Inferior parietal cortex (tissue), 1 donor: ENCODE measurements around the gene FSIP2.

Experiments used
- DNase-seq: peaks from one replicate; pipeline ENCODE4 v3.0.0-alpha.2; 2016; ENCODE audit errors: extremely low spot score

Gene FSIP2, protein sequence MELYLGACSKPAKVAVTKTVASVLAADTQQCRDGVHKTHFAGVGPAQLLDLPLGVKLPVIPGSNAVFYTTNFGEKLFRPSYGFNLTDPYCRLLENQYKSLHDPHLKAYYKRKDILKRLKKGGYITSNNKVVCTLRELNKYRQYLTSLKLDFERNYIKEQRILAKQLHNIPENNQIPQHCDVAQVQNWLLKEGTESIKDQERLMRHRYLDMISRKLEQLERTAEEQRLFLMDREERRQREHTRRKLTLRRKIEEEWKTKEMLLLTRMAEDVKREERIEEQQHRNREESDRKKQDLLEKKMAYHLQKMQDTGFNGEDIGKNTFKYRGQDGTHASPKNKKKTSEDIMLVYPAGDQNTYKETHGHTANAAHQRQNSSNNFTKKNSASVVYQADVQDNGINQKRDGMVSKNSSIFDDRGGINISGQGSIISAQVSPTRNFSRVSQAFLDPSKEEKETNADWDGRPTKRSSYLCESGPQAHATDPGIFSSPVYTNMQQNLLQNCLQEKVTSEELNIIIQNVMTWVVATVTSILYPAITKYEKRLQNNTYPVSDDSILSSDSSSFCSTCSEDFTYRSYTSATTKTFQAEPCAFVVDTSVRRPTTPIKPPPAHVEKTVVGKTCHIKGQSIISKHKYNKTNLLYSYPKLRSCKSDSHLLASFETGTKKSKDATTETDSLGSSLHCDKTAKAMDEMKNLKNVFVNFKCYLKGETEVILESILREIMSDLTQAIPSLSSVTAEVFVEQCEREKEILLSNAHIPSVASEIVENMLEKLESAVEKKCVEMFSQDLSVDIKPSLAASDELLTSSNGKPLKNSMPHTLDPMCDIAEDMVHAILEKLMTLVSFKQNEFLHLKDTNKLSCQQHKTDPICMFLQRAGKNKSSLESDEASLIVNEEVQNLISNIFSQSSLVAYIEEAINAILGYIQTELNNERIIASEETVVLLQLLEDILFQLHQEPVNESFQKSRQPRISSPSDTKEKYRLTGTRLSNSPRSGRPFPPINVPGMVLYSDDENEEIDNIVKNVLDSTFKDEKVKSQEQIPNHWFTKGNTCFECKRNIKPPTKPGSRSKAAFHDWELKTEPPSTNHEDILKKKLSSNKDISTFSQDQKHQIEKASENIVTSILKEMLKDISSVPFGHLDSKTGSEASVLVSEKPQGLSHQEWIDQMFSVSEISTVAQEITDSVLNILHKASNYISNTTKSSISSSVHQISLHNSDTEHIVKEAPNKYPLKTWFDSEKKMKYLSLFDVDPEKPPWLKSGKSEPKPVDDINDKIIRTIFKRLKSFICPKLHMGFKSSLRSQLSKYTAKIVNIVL (N-terminal part only)

DNA sequence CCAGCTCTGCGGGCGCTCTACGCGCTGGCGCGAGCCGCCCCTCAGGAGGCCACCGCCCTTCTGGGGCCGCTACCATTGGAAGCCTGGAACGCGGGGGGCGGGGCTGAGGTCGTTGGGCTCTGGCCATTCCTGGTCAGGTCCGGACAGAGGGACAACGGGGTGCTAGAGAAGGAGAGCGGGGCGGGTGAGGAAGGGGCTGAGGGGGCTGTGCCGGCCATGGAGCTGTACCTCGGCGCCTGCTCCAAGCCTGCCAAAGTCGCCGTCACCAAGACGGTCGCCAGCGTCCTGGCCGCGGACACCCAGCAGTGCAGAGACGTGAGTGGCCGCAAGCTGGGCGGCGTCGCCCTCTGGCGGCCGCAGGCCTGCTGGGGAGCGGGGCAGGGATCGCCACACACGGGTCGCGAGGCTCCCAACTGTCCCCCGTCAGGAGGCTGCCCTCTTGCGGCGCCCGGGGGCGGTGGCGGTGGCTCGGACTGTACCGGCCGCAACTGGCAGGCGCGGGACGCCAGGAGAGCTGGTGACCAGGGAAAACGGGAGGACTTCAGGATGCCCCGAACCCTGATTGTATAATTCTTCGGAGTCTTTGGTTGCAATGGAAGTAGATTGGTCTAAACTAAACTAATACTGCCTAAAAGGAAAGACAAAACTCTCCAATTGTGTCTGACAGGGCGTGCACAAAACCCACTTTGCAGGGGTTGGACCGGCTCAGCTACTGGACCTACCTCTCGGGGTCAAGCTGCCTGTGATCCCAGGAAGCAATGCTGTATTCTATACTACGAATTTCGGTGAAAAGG, at the start of gene FSIP2:
Gene FSIP2 (plus strand): TSS at position 126 of the 794 bp plus-strand sequence. CDS start 91 bp downstream, at position 217.
- no peak for DNase-seq

DNA sequence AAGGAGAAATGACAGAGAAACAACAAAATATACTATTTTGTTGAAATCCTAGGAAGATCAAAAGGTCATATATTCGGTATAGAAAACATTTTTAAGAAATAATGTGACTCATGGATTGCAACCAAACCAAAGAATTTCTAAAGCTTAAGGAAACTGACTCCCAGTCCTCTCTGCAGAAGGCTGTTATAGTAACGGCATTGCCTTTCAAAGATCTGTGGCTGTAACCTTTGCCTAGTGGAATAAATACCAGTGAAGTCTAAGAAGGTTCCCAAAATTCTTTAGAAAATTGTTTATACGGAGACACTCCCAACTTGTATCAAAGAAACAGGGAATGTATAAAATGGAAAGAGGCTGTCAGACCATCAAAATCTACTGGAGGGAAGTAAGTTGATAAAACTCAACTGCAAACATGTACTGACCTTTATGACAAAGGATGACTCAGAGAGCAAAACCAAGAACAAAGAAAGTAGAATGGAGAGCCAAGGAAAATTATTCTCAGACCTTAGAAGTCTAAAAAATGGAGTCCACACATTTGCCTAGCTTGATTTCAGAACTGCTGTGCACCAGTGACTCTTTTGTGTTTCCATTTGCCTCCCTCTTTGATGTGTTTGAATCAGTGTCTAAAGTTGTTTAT, 48.6 kb upstream of the FSIP2 start:
- DNase-seq, result no peak

DNA sequence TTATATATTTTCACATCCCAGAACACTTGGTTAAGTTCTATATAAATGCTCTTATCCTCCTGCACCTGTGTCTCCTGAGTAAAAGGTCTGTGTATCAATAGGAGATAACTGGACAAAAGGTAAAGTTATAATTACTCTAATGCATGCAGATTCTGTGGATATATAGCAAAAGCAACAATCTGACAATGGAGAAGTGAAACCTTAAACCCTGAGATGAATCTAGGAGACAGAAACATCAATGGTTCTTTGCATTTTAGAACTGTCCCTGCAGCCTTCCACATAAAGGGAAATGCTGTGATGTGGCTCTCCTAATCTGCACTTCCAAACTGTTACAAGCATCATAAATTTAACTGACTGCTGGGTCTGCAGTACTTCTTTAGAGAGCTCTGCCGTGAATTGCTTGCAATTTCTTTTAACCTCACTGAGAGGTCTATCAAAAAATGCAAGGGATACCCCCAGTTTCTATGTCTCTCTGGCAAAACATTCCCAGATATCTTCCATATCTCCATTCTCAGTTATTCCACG, 42.8 kb upstream of the FSIP2 start:
- DNase-seq, result no peak

DNA sequence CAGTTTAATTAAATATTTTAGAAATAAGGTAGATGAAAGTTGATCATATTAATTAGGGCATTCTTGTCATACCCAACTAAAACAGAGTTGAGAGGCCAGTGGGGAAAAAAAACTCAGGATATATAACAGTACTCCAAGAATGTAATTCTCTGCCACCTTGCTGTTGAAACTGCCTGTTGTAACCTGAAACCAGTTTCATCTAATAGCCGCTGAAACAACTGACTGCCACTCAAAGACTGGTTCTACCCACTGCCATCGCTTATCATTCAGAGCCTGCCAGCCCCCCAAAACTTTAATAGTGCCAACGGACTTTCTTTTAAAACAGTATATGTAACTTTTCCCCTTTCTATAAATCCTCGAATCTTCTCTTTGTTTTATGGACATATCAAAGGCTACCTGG, 37.7 kb upstream of the FSIP2 start:
- DNase-seq, result no peak

DNA sequence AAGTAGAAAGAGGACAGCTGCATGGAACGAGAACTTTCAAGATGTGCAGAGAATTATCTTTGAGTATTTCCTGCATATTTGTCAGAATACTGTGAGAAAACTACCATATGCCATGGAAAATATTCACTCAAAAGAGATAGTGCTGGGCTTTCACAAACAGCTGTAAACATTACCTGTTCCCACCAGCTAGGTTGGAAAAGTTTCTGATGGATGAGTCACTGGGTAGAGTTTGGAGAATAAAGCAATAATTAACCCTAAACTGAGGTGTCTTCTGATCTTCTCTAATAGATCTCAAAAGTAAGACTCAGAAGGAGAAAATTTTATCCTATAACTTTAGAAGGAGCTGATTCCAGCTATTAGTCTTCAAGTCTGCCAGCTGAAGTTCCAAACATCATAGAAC, 3.9 kb upstream of the FSIP2 start:
- no peak for DNase-seq

DNA sequence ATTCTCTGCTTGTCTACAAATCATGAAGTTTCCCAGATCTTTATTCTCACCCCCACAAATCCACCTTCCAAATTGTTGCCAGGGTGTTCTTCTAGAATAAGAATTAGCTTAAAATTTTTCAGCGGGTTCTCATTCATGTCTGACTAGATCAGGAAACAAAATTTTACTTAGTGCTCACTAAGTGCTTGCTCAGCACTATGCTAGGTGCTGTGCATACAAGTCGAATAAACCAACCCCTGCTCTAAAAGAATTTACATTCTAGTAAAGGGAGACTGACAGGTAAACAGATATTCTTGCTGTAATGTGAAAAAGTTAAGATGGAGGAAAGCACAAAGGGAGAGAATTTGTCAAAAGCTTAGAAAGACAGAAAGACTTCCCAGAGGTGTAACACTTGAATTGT, 2.4 kb upstream of the FSIP2 start:
- DNase-seq, result no peak

DNA sequence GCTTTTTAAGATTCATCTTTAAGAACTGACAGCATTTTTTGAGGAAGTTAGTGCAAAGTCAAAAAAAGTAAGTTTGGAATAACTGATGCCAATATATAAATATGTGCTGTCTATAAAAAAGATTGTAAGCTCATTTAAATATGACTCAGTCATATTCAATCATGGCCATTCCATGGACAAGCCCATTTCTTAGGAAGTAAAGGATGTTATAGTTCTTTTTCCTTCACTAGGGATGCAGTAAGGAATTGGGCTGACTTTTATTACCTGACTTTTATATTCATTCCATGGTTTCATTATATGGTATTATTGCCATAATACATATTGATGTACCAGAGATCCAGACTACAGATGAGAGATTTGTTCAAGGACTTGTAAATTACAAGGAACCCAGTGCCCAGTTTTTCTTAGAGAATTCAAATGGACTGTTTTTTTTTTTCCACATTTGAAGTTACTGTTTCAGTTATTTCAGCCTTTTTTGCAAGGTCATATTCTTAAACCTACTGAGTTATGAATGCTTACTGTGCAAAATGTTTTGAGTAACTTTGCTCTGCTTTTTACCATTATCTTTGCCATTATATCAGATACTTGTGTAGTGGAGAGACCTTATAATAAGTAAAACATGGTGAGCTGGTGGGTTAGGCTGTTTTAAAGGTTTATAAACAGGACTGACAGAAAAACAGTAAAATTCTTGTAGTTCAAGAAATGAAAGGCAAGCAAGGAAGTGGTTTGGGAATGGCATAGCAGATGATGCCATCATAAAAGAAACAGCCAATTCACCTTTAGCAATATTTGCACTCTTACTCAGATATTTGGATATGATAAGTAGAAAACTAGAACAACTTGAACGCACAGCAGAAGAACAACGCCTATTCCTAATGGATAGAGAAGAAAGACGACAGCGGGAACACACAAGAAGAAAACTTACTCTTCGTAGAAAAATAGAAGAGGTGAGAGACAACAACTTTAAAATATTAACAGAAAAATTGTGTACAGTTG, 7.6 kb downstream of the FSIP2 start:
- no peak for DNase-seq

DNA sequence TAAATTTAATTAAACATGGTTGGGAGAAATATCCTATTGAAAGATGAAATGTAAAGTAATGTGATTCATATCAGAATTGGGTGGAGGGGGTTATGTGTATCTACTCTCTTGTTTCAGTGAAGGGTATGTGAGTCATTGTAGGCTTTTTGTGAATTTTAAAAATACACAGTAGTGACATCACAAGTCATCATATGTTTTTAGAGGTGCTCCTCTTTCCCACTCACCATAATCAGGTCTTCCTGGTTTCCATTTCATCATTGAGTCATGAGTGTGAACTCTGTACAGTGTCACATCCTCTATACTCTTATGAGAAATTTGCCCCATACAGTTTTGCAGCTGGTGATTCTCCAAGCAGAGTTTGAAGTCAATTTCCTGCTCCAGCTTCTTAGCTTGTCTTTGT, 18.8 kb downstream of the FSIP2 start:
- DNase-seq, result no peak

DNA sequence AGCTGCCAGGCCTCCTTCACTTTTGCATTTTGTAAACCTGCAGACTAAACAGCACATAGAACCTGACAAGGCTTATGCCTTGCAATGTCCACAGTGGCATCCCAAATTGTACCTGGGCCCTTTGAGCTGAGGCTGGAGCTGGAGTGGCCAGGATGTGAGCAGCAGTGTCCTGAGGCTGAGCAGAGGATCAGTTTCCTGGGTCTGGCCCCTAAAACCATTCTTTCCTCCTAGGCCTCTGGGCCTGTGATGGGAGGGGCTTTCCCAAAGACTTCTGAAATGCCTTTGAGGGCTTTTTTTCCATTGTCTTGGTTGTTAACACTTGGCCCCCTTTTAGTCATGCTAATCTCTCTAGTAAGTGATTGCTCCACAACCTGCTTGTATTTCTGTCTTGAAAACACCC, 32.8 kb downstream of the FSIP2 start:
- DNase-seq, result no peak

DNA sequence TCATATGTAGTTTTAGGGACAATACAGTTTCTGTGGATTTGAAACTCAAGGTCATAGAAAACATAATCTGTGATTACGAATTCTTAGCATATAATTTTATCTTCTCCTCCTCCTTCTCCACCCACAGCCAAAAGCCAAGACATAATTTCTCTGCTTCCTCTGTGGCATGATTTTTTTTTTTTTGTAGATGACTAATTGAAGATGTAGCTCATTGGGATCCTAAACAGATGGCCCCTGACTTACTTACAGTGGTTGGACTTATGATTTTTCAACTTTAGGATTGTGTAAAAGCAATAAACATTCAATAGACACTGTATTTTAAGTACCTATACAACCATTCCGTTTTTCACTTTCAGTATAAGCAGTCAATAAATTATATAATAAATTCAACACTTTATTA, 42.3 kb downstream of the FSIP2 start:
- no peak for DNase-seq

DNA sequence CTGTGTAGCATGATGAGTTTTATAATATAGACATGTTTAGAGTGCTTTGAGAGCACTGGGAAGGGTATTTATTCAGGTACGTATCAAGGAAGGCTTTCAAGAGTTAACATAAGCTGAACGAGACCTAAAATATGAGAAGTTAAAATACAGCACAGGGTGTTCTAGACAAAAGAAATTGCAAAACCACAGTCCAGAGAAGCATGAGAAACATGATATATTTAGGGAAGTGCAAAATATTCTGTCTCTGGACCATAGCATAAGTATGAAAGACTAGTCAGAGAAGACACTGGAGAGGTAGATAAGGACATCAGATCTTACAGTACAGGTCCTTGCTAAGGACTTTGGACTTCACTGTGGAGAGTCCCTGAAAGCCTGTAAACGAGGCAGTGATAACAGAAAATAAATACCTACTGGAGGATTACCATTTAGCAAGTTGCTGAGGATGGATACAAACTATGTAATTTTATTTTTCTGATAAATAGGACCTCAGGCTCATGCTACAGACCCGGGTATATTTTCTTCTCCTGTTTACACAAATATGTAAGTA, 43.7 kb downstream of the FSIP2 start:
- no peak for DNase-seq

DNA sequence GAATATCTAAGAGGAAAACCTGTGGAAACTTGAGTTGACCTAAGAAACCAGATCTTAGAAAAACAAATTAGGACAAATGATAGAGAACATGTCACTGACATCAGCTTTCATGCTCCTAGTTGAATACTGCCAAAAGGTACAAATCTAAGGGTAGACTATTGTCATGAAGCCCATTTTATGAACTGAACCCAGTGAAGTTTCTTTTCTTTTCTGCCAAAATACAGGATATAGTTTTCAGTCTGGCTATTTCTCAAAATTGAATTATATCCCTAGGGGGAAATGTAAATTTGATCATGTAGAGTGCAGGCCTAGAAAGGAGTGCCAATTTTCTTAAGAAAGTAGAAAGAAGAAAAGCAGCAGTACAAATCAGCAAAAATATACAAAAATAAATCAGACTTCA, 46.6 kb downstream of the FSIP2 start:
- no peak for DNase-seq

DNA sequence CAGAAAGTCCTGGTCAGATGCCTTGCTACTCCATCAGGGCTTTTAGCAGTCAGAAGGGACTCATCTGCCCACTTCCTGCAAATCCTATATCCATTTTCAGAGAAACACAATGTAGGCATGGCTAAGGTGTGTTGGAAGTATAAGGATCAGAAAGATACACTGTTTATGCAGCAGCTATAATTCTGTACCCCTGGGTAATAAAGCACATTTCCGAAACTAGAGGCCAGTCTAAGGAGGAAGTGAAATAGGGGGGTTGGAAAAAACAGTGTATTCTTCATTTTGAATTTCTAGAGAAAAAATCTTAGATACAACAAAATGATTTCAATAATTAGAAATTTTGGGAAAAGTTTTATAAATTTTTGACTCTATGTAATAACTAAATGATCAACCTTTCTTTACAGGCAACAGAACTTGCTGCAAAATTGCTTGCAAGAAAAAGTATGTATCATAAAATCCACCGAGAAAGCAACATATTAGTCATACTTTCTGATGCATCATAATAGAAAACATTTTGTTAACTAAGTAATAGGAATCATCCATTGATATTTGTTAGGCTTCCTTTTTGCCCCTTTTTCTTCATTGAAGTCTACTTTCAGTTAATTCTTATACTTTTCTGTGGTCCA, 47.4 kb downstream of the FSIP2 start:
- DNase-seq, result no peak

DNA sequence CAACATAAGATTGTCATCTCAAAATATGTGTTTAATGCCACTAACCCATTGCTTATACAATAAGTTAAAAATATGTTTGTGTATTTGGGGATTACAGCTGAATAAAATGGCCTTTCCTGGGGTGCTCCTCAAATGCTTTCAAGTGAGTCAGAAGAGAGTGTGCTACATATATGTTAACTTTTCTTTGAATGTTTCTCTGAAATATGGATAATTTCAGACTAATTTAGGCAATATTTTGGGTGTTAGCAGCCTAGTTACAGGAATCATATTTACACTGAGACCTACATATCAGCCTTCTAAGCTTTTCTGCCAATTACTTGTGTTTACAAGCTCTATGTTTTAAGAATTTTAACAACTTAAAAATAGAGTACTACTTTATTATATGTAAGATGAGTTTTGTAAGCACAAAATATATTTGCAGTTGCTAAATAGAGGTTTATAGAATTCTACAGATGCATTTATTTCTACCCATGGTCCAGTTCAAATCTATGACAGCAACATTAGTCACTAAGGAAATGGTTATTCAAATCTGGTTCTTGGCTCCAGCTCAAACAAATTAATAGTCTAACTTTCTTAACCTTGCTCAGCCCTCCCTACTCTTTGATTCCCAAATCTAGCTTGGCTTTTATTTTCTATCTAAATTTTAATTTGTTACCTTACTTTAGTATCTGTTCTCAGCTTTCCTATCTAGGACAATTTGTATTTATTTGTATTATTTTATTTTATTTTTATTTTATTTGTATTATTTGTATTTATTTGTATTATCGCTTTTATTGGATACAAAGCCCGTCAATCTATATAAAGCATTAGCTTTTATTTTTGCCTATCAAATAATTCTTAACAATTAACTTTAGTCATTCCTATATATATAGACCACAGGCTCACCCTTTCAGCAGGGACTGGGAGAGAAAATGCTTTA, 48.9 kb downstream of the FSIP2 start:
- DNase-seq, result no peak

DNA sequence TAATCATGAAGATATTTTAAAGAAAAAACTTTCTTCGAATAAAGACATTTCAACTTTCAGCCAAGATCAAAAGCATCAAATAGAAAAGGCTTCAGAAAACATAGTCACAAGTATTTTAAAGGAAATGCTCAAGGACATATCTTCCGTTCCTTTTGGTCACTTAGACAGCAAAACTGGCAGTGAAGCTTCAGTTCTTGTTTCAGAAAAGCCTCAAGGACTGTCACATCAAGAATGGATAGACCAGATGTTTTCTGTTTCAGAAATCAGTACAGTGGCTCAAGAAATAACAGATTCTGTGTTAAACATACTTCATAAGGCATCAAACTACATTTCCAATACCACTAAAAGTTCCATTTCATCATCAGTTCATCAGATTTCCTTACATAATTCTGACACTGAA, 51.8 kb downstream of the FSIP2 start:
- no peak for DNase-seq

DNA sequence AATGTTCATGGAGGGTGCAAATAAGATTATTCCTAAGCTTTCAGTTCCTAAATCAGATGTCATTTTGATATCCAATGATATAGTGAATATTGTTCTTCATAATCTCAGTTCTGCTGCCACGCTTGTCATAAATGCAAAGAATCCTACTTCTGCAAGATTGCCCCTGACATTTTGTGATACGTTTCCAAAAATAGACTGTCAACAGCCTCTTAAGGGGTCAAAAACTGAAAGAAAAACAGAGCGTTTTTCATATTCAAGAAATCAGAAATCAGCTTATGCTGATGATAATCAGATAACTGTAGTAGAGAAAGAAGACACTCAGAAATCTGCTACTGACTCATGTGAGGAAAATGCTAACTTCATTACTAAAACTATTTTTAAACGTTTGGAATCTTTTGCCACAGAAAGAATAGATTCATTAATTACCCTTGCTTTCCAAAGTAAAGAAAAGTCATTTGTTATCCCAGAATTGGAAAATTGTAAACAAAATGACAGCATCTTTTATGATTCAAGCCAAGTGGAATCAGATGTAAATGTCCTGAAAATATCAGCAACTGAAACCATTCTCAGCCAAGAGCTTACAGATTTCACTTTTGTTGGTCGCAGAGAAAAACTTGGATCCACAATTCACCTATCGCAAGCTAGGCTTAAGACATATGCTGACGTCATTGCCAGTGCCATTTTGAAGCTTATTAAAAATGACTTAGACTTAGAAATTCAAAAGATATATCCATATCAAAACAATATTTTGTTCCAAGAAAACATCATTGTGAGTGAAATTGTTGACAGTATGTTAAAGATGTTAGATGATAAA, 55.1 kb downstream of the FSIP2 start:
- DNase-seq, result no peak

DNA sequence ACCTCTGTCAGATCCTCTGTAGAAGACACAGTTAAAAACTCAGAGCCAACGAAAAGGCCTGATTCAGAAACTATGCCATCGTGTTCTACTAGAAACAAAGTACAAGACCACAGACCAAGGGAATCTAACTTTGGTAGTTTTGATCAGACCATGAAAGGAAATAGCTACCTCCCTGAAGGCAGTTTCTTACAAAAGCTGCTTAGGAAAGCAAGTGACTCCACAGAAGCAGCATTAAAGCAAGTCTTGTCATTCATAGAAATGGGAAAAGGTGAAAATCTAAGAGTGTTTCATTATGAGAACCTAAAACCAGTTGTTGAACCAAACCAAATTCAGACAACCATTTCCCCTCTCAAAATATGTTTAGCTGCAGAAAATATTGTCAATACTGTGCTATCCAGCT, 58.2 kb downstream of the FSIP2 start:
- no peak for DNase-seq
